H1 (cell line): ENCODE data around the gene MKLN1. TPM values are rescaled to one million over a fixed set of nuclear protein-coding genes. Genes with fewer than 3 reads are reported as not detected.

Experiments used
- CTCF ChIA-PET: fragments of 300-600 bp; sonication (Branson Sonifier 250); formaldehyde crosslinking; loops from one replicate; lab custom pipeline; 2021; ENCODE audit not compliant: partially characterized antibody; lab: Charles Lee
- POLR2A ChIA-PET: fragments of 300-600 bp; sonication (Branson Sonifier 250); formaldehyde crosslinking; loops from one replicate; lab custom pipeline; 2021; ENCODE audit warnings: inconsistent platforms; ENCODE audit not compliant: partially characterized antibody; lab: Charles Lee
- DNase-seq, 2 experiments: peaks; one replicate each; pipeline versions ENCODE4 v3.0.0 to v3.0.0-alpha.2; 2010 to 2022; ENCODE audit warnings: low spot score in 2 of 2, low read depth in 1 of 2, mixed read lengths in 1 of 2
- FAIRE-seq: peaks from 2 replicates; lab custom pipeline; 2011; peaks lifted over from hg19 to GRCh38; lab: Jason Lieb, UNC
- H2AFZ ChIP-seq: 2 replicates; pipeline ENCODE4 v1.8.1; 2012; ENCODE audit warnings: low read length, inconsistent platforms
- H2AK5ac ChIP-seq: 2 replicates; pipeline ENCODE4 v1.6.1; 2013; ENCODE audit warnings: low read depth, low read length
- H2BK120ac ChIP-seq: replicated peaks from 2 replicates; pipeline ENCODE3; 2013; ENCODE audit warnings: low read depth, low read length, inconsistent platforms
- H2BK12ac ChIP-seq: 2 replicates; pipeline ENCODE4 v1.6.1; 2013; ENCODE audit warnings: low read depth, low read length
- H2BK15ac ChIP-seq: 2 replicates; pipeline ENCODE4 v1.6.1; 2013; ENCODE audit warnings: low read length
- H2BK20ac ChIP-seq: 2 replicates; pipeline ENCODE4 v1.6.1; 2013; ENCODE audit warnings: low read length
- H2BK5ac ChIP-seq: 2 replicates; pipeline ENCODE4 v1.6.1; 2013; ENCODE audit warnings: low read depth, low read length
- H3K14ac ChIP-seq: 2 replicates; pipeline ENCODE4 v1.6.1; 2013; ENCODE audit warnings: inconsistent platforms; ENCODE audit not compliant: insufficient read length
- H3K18ac ChIP-seq: 2 replicates; pipeline ENCODE4 v1.6.1; 2013; ENCODE audit warnings: low read length; ENCODE audit errors: extremely low read depth
- H3K23ac ChIP-seq: 2 replicates; pipeline ENCODE4 v1.6.1; 2013; ENCODE audit warnings: inconsistent platforms; ENCODE audit not compliant: insufficient read length
- H3K23me2 ChIP-seq: 2 replicates; pipeline ENCODE4 v1.6.1; 2013; ENCODE audit warnings: low read depth, low read length
- H3K27ac ChIP-seq: 2 replicates; pipeline ENCODE4 v1.6.1; 2011; ENCODE audit warnings: low read depth, low read length, inconsistent platforms
- H3K27me3 ChIP-seq, 4 experiments: replicated peaks in 1 of 4; 1 replicate in 1 of 4; 2 replicates in 3 of 4; pipeline versions ENCODE4 v1.6.1 to v1.8.1; 2011 to 2013; ENCODE audit warnings: low read length in 3 of 4, mild to moderate bottlenecking in 3 of 4, inconsistent platforms in 2 of 4, mixed read lengths in 2 of 4, moderate library complexity in 1 of 4; ENCODE audit not compliant: control insufficient read depth in 3 of 4, insufficient read depth in 3 of 4; ENCODE audit errors: extremely low read depth in 1 of 4
- H3K36me3 ChIP-seq, 4 experiments: 2 replicates each; pipeline versions ENCODE4 v1.6.1 to v1.8.1; 2011 to 2013; ENCODE audit warnings: mild to moderate bottlenecking in 4 of 4, low read length in 3 of 4, moderate library complexity in 2 of 4, control low read depth in 1 of 4, inconsistent platforms in 1 of 4; ENCODE audit not compliant: insufficient read depth in 4 of 4, control insufficient read depth in 2 of 4
- H3K4ac ChIP-seq: replicated peaks from 2 replicates; pipeline ENCODE3; 2013; ENCODE audit warnings: low read length, low read depth, mixed read lengths, inconsistent platforms; ENCODE audit not compliant: insufficient read length
- H3K4me1 ChIP-seq, 4 experiments: replicated peaks in 1 of 4; 1 replicate in 1 of 4; 2 replicates in 3 of 4; pipeline versions ENCODE4 v1.6.1 to v1.8.1; 2011 to 2013; ENCODE audit warnings: low read length in 3 of 4, inconsistent platforms in 2 of 4, mixed read lengths in 1 of 4; ENCODE audit not compliant: insufficient read depth in 4 of 4, control insufficient read depth in 3 of 4
- H3K4me2 ChIP-seq, 2 experiments: 2 replicates each; pipeline versions ENCODE4 v1.6.1 to v1.8.1; 2011 to 2013; ENCODE audit warnings: low read depth in 2 of 2, low read length in 2 of 2, control low read depth in 1 of 2, inconsistent platforms in 1 of 2, mild to moderate bottlenecking in 1 of 2; ENCODE audit not compliant: insufficient read depth in 1 of 2
- H3K4me3 ChIP-seq, 4 experiments: fragments of 200-600, 300-600 bp in 1 of 4; sonication (generic), shearing (Covaris generic), sonication (Bioruptor Twin) in 1 of 4; 2 replicates each; pipeline versions ENCODE4 v1.5.1 to v1.8.1; 2011 to 2016; ENCODE audit warnings: low read length in 4 of 4, low read depth in 3 of 4, control low read depth in 2 of 4, inconsistent platforms in 2 of 4, mild to moderate bottlenecking in 2 of 4, mixed read lengths in 1 of 4, moderate library complexity in 1 of 4; ENCODE audit not compliant: insufficient read depth in 2 of 4; ENCODE audit errors: extremely low read depth in 1 of 4
- H3K56ac ChIP-seq: replicated peaks from 2 replicates; pipeline ENCODE3; 2013; ENCODE audit warnings: low read depth, mild to moderate bottlenecking, mixed read lengths, low read length, inconsistent platforms; ENCODE audit not compliant: insufficient read length
- H3K79me1 ChIP-seq: 2 replicates; pipeline ENCODE4 v1.6.1; 2013; ENCODE audit warnings: low read depth, low read length, control low read depth
- H3K79me2 ChIP-seq, 2 experiments: 2 replicates each; pipeline versions ENCODE4 v1.6.1 to v1.8.1; 2012 to 2013; ENCODE audit warnings: low read length in 2 of 2, mild to moderate bottlenecking in 2 of 2, inconsistent platforms in 1 of 2; ENCODE audit not compliant: insufficient read depth in 2 of 2, control insufficient read depth in 1 of 2
- H3K9ac ChIP-seq, 4 experiments: replicated peaks in 1 of 4; 1 replicate in 1 of 4; 2 replicates in 3 of 4; pipeline versions ENCODE4 v1.6.1 to v1.8.1; 2011 to 2013; ENCODE audit warnings: low read depth in 3 of 4, low read length in 3 of 4, control low read depth in 2 of 4, mild to moderate bottlenecking in 2 of 4, moderate library complexity in 2 of 4, inconsistent platforms in 1 of 4; ENCODE audit errors: extremely low read depth in 1 of 4
- H3K9me3 ChIP-seq, 2 experiments: 2 replicates each; pipeline versions ENCODE4 v1.6.1 to v1.8.1; 2012 to 2013; ENCODE audit warnings: mild to moderate bottlenecking in 2 of 2, moderate library complexity in 2 of 2, control low read depth in 1 of 2, inconsistent platforms in 1 of 2, low read depth in 1 of 2, low read length in 1 of 2, mixed read lengths in 1 of 2; ENCODE audit not compliant: insufficient read depth in 2 of 2
- H4K20me1 ChIP-seq, 2 experiments: replicated peaks in 1 of 2; 2 replicates each; pipeline versions ENCODE3 to v1.8.1; 2011 to 2013; ENCODE audit warnings: inconsistent platforms in 2 of 2, low read length in 2 of 2, mild to moderate bottlenecking in 1 of 2; ENCODE audit not compliant: insufficient read depth in 2 of 2, control insufficient read depth in 1 of 2
- H4K5ac ChIP-seq: 2 replicates; pipeline ENCODE4 v1.6.1; 2013; ENCODE audit warnings: low read length, low read depth, mixed read lengths, inconsistent platforms; ENCODE audit not compliant: insufficient read length
- H4K8ac ChIP-seq: 2 replicates; pipeline ENCODE4 v1.8.0; 2013; ENCODE audit warnings: mild to moderate bottlenecking, moderate library complexity, low read length, inconsistent platforms; ENCODE audit not compliant: insufficient read depth; ENCODE audit errors: extremely low read depth
- H4K91ac ChIP-seq: replicated peaks from 2 replicates; pipeline ENCODE3; 2013; ENCODE audit warnings: low read length, mixed read lengths, inconsistent platforms; ENCODE audit not compliant: insufficient read length
- GABPA ChIP-seq: IDR thresholded peaks from 2 replicates; pipeline ENCODE4 v1.6.1; 2011; ENCODE audit warnings: mild to moderate bottlenecking, low read length, moderate library complexity, borderline replicate concordance; ENCODE audit not compliant: insufficient read depth
- POLR2A ChIP-seq, 2 experiments: IDR thresholded peaks; 1 replicate in 1 of 2; 2 replicates in 1 of 2; pipeline ENCODE4 v1.6.1; 2011; ENCODE audit warnings: low read depth in 2 of 2, low read length in 2 of 2, mild to moderate bottlenecking in 2 of 2; ENCODE audit errors: control extremely low read depth in 1 of 2
- POLR2AphosphoS5 ChIP-seq: IDR thresholded peaks from 2 replicates; pipeline ENCODE4 v1.6.1; 2011; ENCODE audit warnings: low read depth, low read length
- WGBS, 2 experiments: shearing (Covaris generic) in 1 of 2; methylation state at CpG; one replicate each; pipeline versions ENCODE4 v1.1.6 to v1.1.7; 2013 to 2015; ENCODE audit warnings: low lambda C conversion rate in 2 of 2, mixed read lengths in 2 of 2, inconsistent platforms in 1 of 2, low coverage in 1 of 2, missing lambda C conversion rate in 1 of 2; ENCODE audit not compliant: insufficient replicate concordance in 2 of 2, insufficient coverage in 1 of 2, insufficient read length in 1 of 2; ENCODE audit errors: extremely low coverage in 1 of 2, missing lambda C conversion rate in 1 of 2; 5-methylcytosine and 5-hydroxymethylcytosine counted together
- polyA plus RNA-seq, 7 experiments: library from polyadenylated mRNA; depleted of rRNA in 3 of 7; stranded (reverse) in 5 of 7; unstranded in 2 of 7; fragments of >200 nt in 5 of 7; fragments of 200-250 nt in 2 of 7; gene quantifications; 1 replicate in 5 of 7; 2 replicates in 1 of 7; 4 replicates in 1 of 7; pipeline versions ENCODE4 v1.2.1 to v1.2.3, GENCODE V29; 2011 to 2013; ENCODE audit warnings: missing spikeins in 2 of 7, mixed read lengths in 2 of 7
- total RNA-seq: library from RNA; stranded (reverse); fragmentation: NEBNext Ultra II Directional; extraction: Animal tissue kit (Norgen Biotek cat#: 25700); gene quantifications from 2 replicates; pipeline ENCODE4 v1.2.1, GENCODE V29; 2021

MKLN1 gene
- total and polyA plus RNA-seq, 2 of the 8 experiments (the other 6 are each of a cell fraction or from before 2014, with no cell fraction given), result 22.3 to 50.9 TPM

GRCh38 chr7:131517218-131517923 is 189.7 kb downstream of the MKLN1 start:
- FAIRE-seq, result no peak
- Histone ChIP-seq H3K4me2 (no peak overlapping the region), H2BK120ac (no peak overlapping the region), H3K18ac (no peak overlapping the region), H3K79me2 (peaks cover 52 to 100% of the 10 kb centered on the region in 2 experiments), H2BK12ac (no peak overlapping the region), H2AFZ (no peak overlapping the region), H3K4me3 (no peak overlapping the region), H3K14ac (no peak overlapping the region), H4K91ac (no peak overlapping the region), H3K56ac (no peak overlapping the region), H2BK20ac (no peak overlapping the region; the same call in 1 of the 2 replicates), H3K4ac (no peak overlapping the region), H2BK15ac (no peak overlapping the region), H3K27ac (no peak overlapping the region), H3K23me2 (no peaks in the 10 kb centered on the region)
- CTCF ChIA-PET, result no interaction called here
- POLR2A ChIA-PET, result interaction anchor here (1.8 kb wide), 1 partner anchor 28 kb away, joined by 5 read pairs; no protein-coding TSS in a partner anchor
- TF ChIP-seq POLR2A (IDR thresholded peaks at IDR 0.05; ENCODE audit: control extremely low read depth in 1 of 2, low read depth in 2 of 2, low read length in 2 of 2), result peak in 1 of 2 experiments; percentile 56; a peak in 1 of 3 replicates
- TF ChIP-seq GABPA, result no peak
- TF ChIP-seq POLR2AphosphoS5, result peak; percentile 57; the same call in 1 of the 2 replicates
- TF ChIP-seq, all 59 proteins: peak for 2
- WGBS, 2 experiments, result 94% methylated on average over 19 of the region's 19 CpGs; no CpG with 5 or more reads in 1 of the 2 experiments
- Histone ChIP-seq H3K9ac (no peak overlapping the region), H3K79me1 (peaks cover 3% of the 10 kb centered on the region; the same call in 1 of the 2 replicates), H2AK5ac (no peak overlapping the region), H3K23ac (no peak overlapping the region), H2BK5ac (no peak overlapping the region), H4K20me1 (peaks cover 43 to 54% of the 10 kb centered on the region in 2 experiments), H4K8ac (no peak overlapping the region; the same call in 1 of the 2 replicates), H3K36me3 (peaks cover 2 to 36% (median 6%) of the 10 kb centered on the region in 4 experiments; a peak in 6 of 8 replicates), H3K4me1 (peaks cover 8 to 23% (median 15%) of the 10 kb centered on the region in 4 experiments), H3K9me3 (no peaks in the 10 kb centered on the region), H4K5ac (no peak overlapping the region), H3K27me3 (no peaks in the 10 kb centered on the region)
- DNase-seq, result no peak
